ENCODE results near the gene NDFIP1. TPM values are rescaled to one million over a fixed set of nuclear protein-coding genes. Genes with fewer than 3 reads are reported as not detected.

The NDFIP1 gene
- total RNA-seq, 4 donors from 2014 or later = 91.7 to 101 (median 97.0) TPM

- no peak for TF ChIP-seq CTCF (IDR thresholded peaks at IDR 0.05; ENCODE audit: low read depth)
These were observed 92.9 kb downstream of the NDFIP1 start for GRCh38 chr5:142201471-142201887.

- no peak for TF ChIP-seq CTCF (IDR thresholded peaks at IDR 0.05; ENCODE audit: low read depth)
These were observed 93.7 kb downstream of the NDFIP1 start for GRCh38 chr5:142202282-142202681.

Other genes with a start within 250 kb of the NDFIP1 start
- gene PCDH1, start 230.4 kb upstream of the NDFIP1 start, total RNA-seq = 10 to 100 TPM in 3 of 4 donors, 1 to 10 TPM in 1; 9.5 to 96.8 (median 19.6) TPM
- gene DELE1, start 184.9 kb upstream of the NDFIP1 start, total RNA-seq = 10 to 100 TPM; 46.3 to 88.9 (median 77.6) TPM
- 1 to 10 TPM; 2.4 to 5.5 (median 2.5) TPM for gene PCDH12, start 150.6 kb upstream of the NDFIP1 start, total RNA-seq
- gene RNF14, start 139.7 kb upstream of the NDFIP1 start, total RNA-seq = 100 to 1,000 TPM in 1 of 4 donors, 10 to 100 TPM in 3; 28.1 to 111 (median 63.3) TPM
- 10 to 100 TPM; 16.0 to 46.9 (median 35.4) TPM for gene GNPDA1, start 95.8 kb upstream of the NDFIP1 start, total RNA-seq
- 10 to 100 TPM in 3 of 4 donors, 1 to 10 TPM in 1; 7.0 to 40.4 (median 23.7) TPM for gene SPRY4, start 216.2 kb downstream of the NDFIP1 start, total RNA-seq